Embryonic facial prominence (tissue), 1 donor: Measurements from ENCODE around the gene PRKD3.

Source experiments
- DNase-seq: peaks from one replicate; pipeline ENCODE4 v3.0.0-alpha.2; 2016; ENCODE audit errors: extremely low spot score

PRKD3 gene

GRCh38 chr2:37324786-37325624 is at the start of gene PRKD3:
TSS of gene PRKD3 (minus strand) at chr2:37324833. CDS start at chr2:37316524, 8,309 bp downstream.
- DNase-seq, result no peak

DNA sequence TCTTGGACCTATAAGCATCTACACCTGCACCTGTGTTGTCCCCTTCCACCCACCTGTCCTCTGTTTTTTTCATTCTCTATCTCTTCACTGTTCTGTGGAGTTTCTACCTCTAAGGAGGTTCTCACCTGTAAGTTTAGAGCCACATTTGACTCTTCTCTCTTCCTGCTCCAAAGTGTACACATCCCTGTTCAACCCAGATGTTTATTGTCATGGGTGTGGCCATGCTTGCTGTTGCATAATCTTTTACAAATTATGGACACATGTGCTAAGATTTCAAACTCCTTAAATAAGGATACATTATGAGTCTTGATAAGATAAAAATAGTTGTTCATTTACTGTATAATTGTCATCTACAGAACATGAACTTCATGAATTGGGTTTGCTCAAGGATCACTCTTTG is 47.4 kb upstream of the PRKD3 start:
- no peak for DNase-seq

DNA sequence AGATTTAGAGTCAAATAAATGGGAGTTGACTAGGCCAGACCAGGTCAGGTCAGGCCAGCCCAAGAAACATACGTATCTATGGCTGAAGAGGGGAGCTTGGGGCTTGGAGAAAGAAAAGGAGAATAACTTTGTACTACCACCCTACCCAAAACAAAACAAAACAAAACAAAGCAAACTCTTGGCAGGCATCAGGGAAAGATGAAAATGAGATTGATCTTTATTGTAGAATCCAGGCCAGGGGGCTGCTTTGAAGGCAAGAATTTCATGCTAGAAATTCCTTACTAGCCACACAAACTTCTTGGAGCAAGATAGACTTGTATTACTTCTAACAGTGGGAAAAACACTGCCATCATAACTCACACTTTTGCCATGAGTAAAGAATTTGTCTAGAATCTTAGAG is 46.0 kb upstream of the PRKD3 start:
- DNase-seq, result no peak

DNA sequence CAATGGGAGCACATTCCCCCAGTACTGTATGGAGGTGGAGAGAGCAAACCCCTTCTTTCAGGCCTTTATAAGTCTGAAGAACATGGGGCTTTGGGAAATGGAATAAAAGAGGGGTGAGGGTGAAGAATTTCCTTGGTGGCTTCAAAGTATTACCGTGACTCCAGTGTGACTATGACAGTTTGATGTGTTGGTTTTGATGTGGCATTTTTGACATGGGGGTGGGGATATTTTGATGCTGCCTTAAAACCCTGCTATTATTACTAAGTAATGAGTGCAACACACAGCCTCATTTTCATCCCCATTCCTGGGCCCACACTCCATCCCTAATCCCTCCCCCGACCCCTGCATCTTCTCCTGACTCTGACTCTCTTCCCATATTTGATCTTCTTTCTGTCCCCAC is 43.4 kb upstream of the PRKD3 start:
- no peak for DNase-seq

- no peak for DNase-seq
Observed at GRCh38 chr2:37367310-37367709, 42.7 kb upstream of the PRKD3 start.

GRCh38 chr2:37366773-37367172 is 42.1 kb upstream of the PRKD3 start:
- no peak for DNase-seq

- no peak for DNase-seq
Observed at GRCh38 chr2:37365669-37366068, 41.0 kb upstream of the PRKD3 start.

GRCh38 chr2:37364351-37364750 is 39.7 kb upstream of the PRKD3 start:
- DNase-seq, result no peak

DNA sequence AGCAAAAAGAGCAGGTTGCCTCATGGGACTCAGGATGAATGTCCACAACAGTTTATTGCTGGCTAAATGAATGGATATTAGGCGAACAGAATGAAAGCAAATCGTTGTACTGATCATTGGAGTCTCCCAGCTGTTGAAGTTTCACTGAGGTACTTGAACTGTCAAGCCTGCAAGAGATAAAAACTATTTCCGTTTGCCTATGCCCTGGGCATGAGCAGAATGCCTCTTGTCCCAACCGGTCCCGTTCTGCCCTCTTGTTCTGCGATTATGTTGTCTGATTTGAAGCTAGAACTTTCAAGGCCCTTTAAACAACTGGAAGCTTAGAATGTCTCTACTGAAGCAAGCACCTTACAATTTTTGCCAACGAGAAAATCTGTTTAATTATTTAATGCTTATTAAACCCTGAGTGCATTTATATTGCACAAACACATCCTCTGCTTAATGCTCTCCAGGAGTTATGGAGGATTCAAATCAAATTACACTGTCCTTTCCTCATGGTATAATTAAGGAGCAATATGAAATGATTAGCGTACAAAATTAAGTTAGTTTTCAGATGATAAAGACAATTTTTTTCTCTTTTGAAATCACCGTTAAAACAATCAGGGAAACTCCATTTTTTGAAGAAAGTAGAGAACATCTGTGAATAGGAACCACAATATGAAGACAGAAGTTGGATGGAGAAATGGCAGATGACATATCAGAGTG is 37.5 kb upstream of the PRKD3 start:
- DNase-seq, result no peak

GRCh38 chr2:37361216-37361815 is 36.7 kb upstream of the PRKD3 start:
- no peak for DNase-seq

DNA sequence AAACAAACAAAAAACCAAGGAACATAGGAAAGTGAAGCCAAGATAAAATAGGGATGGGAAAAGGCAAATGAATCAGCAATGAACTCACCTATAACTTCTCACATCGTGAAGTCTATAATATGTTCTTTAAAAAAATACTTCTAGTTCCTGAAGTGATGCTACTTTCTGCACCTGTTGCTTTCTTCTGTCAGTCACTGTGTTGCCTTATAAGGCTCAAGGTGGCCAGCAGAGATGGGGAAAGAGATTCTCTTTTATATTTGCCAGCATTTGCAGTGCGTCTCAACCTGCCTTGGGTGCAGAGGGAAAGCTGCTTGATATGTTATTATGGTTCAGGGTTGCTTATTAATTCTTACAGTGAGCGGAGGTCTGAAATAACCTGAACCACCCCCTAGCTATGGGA is 33.8 kb upstream of the PRKD3 start:
- no peak for DNase-seq

DNA sequence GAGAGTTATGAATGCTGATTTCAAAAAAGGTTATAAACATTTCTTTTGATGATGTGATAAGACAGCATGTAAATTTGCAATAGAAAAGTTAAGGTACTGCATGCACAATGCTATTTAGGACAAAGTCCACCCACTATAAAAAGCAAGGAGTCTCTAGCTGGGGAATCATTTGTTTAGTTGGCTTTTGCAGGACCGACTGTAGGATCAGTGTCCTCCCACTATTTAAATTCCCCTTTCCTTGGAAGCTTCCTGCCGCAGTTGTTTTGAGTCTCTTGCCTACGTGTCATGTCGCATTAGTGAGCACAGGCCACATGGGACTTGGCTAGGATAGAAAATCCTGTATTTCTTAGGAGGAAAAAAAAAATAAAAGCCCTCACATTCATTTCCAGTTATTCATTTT is 32.9 kb upstream of the PRKD3 start:
- DNase-seq, result no peak

GRCh38 chr2:37357069-37357468 is 32.4 kb upstream of the PRKD3 start:
- no peak for DNase-seq

GRCh38 chr2:37356299-37356698 is 31.7 kb upstream of the PRKD3 start:
- no peak for DNase-seq

DNA sequence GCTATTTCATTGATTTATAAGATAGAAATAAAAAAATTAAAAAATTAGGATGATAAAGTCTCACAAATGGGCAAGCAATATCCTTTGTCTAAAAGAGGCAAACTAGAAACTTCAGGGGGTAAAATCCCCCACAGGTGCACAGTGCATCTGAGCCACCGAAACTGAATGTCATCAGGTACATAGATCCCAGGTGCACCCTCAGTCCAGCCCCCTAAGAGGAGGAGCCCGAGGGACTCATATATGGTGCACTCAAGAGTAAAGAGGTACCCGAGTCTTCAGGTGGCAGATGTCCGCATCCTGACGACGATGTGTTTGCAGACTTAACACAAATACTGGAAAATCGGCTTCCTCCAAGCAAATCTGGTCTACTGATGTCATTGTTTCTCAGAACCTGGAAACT is 31.1 kb upstream of the PRKD3 start:
- no peak for DNase-seq

- no peak for DNase-seq
Observed at GRCh38 chr2:37354531-37354930, 29.9 kb upstream of the PRKD3 start.

GRCh38 chr2:37350034-37350433 is 25.4 kb upstream of the PRKD3 start:
- no peak for DNase-seq

DNA sequence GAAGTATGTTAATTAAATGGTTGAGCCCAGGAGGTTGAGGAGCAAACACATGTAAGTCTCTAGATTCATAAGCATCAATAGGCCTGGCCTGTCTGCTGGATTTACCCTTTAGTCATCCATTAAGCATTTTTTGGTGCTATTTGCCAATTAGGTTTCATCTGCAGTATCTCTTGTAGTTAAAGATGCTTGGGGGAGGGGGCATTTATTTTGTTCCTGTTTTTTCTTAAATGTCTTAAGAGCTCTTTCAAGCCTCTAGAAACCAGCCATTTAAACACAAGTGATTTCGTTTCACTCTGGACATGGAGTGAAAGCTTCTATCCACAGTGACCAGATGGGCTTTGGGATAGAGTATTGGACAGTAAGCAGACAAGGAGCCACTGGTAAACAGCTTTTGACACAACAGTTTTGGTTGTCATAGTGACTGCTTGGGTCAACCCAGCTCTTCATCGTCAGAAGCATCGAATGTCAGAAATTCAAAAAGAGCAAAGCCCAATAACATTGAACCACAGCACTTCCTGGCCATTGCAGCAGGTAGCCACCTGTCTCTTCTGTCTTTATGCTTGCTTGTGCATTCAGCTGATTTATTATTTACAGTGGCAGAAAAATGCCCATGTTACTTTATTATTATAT is 24.7 kb upstream of the PRKD3 start:
- no peak for DNase-seq

DNA sequence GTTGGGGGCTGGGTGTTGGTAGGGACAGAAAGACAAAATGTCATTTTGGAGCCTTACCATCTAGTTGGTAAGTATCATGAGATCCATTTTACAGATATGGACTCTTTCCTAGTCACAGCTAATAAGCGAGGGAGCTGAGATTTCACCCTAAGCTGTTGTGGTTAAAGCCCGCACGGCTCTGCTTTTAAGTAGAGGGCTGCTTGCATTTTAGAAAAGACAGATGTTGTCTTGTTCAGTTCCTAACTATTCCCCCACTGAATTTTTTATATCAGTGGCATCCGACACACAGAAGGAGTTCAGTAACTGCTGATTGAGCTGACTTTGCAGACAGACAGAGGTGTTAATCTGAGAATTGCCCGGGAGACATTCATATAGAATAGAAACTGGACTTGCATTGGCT is 23.5 kb upstream of the PRKD3 start:
- DNase-seq, result no peak

DNA sequence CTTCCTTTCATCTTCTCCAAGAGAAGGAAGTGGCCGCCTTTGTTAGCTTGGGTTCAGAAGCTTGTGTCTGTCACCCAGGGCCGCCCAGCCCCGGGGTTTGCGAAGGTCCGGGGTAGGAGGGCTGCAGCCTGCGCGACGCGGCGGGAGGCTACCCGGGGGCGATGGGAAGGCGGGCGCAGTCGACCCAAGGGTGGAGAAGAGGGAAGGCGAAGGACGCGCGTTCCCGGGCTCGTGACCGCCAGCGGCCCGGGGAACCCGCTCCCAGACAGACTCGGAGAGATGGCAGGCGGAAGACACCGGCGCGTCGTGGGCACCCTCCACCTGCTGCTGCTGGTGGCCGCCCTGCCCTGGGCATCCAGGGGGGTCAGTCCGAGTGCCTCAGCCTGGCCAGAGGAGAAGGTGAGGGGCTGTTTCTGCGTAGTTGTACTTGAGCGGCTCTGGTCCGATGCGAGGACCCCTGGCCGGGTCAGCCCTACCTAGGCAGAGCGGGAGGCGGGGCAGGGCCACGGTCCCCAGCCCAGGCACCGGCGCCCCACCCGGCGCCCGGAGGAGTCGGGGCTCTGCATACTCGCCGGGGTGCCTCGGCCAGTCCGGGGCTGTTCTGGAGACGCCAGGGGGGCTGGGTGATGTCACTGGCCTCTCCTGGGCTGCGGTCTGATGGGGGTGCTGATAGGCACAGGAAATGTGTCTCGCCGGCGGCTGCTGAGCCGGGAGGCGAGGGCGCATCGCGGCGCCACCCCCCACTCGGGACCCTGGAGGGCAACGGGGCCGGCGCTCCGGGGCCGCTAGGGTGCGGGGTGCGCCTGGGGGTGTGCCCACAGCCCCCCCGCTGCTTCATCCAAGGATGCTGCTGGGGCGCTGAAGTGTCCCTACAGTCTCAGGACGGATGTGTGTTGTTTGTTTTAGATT is 20.1 kb upstream of the PRKD3 start, which contains the start of gene QPCT:
TSS of gene QPCT (plus strand) at position 178 of the 909 bp plus-strand sequence. CDS start at position 280, 102 bp downstream.
- no peak for DNase-seq
